Retina (tissue), 1 donor: ENCODE results near the gene PKDREJ.
"Not testable (repeated sequence)": the region's sequence is repeated elsewhere in the genome, so short reads cannot be mapped to it uniquely, and the experiment has no call there.

Experiments used
- DNase-seq: peaks from one replicate; pipeline ENCODE4 v3.0.0-alpha.2; 2016

Gene PKDREJ

GRCh38 chr22:46287873-46288751, 25.0 kb upstream of the PKDREJ start:
- no peak for DNase-seq

- no peak for DNase-seq
Observed at GRCh38 chr22:46286941-46287872, 24.1 kb upstream of the PKDREJ start.

GRCh38 chr22:46286006-46286405, 22.9 kb upstream of the PKDREJ start:
- no peak for DNase-seq

- no peak for DNase-seq
Observed at GRCh38 chr22:46281866-46282678, 18.9 kb upstream of the PKDREJ start.

- DNase-seq = no peak
Observed at GRCh38 chr22:46280999-46281623, 18.0 kb upstream of the PKDREJ start.

- no peak for DNase-seq
Observed at GRCh38 chr22:46280063-46280817, 17.1 kb upstream of the PKDREJ start.

GRCh38 chr22:46278656-46279645, 15.8 kb upstream of the PKDREJ start:
- DNase-seq = no peak

- DNase-seq = no peak
Observed at GRCh38 chr22:46276563-46276962, 13.4 kb upstream of the PKDREJ start.

- DNase-seq = no peak
Observed at GRCh38 chr22:46275455-46276122, 12.4 kb upstream of the PKDREJ start.

- no peak for DNase-seq
Observed at GRCh38 chr22:46274381-46274780, 11.2 kb upstream of the PKDREJ start.

- peak; percentile 30 for DNase-seq
Observed at GRCh38 chr22:46273432-46274148, 10.4 kb upstream of the PKDREJ start.

GRCh38 chr22:46272762-46273431, 9.8 kb upstream of the PKDREJ start:
- DNase-seq = no peak

- DNase-seq = no peak
Observed at GRCh38 chr22:46272196-46272595, 9.1 kb upstream of the PKDREJ start.

GRCh38 chr22:46269564-46269963, 6.4 kb upstream of the PKDREJ start:
- DNase-seq = no peak

- DNase-seq = peak; percentile 86
Observed at GRCh38 chr22:46267431-46268279, 4.5 kb upstream of the PKDREJ start, which contains the start of gene TTC38. Gene TTC38, plus strand, starts transcription at chr22:46268008. Its CDS starts 32 bp downstream, at chr22:46268040.

GRCh38 chr22:46265627-46266026, 2.5 kb upstream of the PKDREJ start:
- not testable (repeated sequence) for DNase-seq

GRCh38 chr22:46264520-46264919, 1.4 kb upstream of the PKDREJ start:
- not testable (repeated sequence) for DNase-seq
